Measurements from ENCODE around the gene SEMA6A. TPM values are rescaled to one million over a fixed set of nuclear protein-coding genes. Genes with fewer than 3 reads are reported as not detected.

Gene SEMA6A
- total RNA-seq, 2 donors from 2014 or later = 3.9 to 4.4 TPM

GRCh38 chr5:116569999-116570398 lies 4.6 kb downstream of the SEMA6A start:
- Histone ChIP-seq H3K27ac (no peak overlapping the region), H3K4me3 (no peak overlapping the region), H3K27me3 (no peaks in the 10 kb centered on the region), H3K9me3 (no peaks in the 10 kb centered on the region), H3K36me3 (no peaks in the 10 kb centered on the region), H3K4me1 (peaks cover 0 to 25% of the 10 kb centered on the region in 2 donors)
- DNase-seq (ENCODE audit: low spot score) = no peak
- TF ChIP-seq, protein P1, sequence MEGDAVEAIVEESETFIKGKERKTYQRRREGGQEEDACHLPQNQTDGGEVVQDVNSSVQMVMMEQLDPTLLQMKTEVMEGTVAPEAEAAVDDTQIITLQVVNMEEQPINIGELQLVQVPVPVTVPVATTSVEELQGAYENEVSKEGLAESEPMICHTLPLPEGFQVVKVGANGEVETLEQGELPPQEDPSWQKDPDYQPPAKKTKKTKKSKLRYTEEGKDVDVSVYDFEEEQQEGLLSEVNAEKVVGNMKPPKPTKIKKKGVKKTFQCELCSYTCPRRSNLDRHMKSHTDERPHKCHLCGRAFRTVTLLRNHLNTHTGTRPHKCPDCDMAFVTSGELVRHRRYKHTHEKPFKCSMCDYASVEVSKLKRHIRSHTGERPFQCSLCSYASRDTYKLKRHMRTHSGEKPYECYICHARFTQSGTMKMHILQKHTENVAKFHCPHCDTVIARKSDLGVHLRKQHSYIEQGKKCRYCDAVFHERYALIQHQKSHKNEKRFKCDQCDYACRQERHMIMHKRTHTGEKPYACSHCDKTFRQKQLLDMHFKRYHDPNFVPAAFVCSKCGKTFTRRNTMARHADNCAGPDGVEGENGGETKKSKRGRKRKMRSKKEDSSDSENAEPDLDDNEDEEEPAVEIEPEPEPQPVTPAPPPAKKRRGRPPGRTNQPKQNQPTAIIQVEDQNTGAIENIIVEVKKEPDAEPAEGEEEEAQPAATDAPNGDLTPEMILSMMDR (IDR thresholded peaks at IDR 0.05) = no peak

DNA sequence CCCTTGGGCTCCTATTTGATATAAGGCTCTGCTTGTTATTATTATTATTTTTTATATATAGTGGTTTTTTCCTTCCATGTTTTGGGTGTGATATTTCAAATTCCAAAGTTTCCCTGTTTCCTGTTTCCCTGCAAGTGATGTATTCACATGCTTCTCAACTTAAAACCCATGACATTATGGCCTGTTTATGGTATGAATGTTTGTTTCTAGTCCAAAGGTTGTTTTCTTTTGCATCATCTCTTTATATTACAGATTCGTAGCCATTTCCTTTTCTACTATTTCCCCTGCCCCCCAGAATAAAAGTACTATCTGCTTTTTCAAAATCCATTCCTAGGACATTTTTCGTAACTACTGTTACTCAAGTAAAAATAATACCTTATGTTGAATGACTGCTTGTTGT lies 7.5 kb downstream of the SEMA6A start:
- H3K4me3 ChIP-seq = no peak overlapping the region
- TF ChIP-seq, protein P1 (IDR thresholded peaks at IDR 0.05) = no peak
- no peak overlapping the region for H3K27ac ChIP-seq
- DNase-seq (ENCODE audit: low spot score) = no peak
- H3K9me3 ChIP-seq = no peaks in the 10 kb centered on the region
- H3K36me3 ChIP-seq = no peaks in the 10 kb centered on the region
- no peaks in the 10 kb centered on the region for H3K27me3 ChIP-seq
- H3K4me1 ChIP-seq = peaks cover 0 to 4% of the 10 kb centered on the region in 2 donors

DNA sequence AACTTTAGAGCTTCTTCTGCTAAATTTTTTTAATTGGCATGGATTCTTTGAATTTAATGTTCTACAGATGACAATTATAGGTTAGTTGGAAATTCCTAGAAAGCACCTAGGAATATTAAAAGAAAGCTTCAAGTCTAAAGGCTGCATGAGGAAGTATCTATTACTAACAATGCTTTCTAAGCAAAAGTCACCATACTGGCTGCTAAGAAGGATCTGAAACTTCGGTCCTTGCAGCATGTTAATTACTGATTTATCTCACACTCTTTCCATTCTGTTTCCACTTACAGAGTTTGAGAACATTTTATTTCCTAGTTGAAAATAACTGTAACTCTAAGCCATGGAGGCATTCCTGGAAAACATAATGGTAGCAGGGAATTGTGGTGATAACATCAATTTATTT lies 8.4 kb downstream of the SEMA6A start:
- TF ChIP-seq, protein P1 (IDR thresholded peaks at IDR 0.05) = no peak
- DNase-seq (ENCODE audit: low spot score) = no peak
- Histone ChIP-seq H3K4me1 (no peaks in the 10 kb centered on the region), H3K27ac (no peak overlapping the region), H3K36me3 (no peaks in the 10 kb centered on the region), H3K27me3 (no peaks in the 10 kb centered on the region), H3K4me3 (no peak overlapping the region), H3K9me3 (no peaks in the 10 kb centered on the region)

- H3K27me3 ChIP-seq = no peaks in the 10 kb centered on the region
- H3K36me3 ChIP-seq = no peaks in the 10 kb centered on the region
- no peaks in the 10 kb centered on the region for H3K9me3 ChIP-seq
- H3K27ac ChIP-seq = no peak overlapping the region
- H3K4me1 ChIP-seq = no peaks in the 10 kb centered on the region
- no peak for DNase-seq (ENCODE audit: low spot score)
- TF ChIP-seq, protein P1 (IDR thresholded peaks at IDR 0.05) = no peak
- no peak overlapping the region for H3K4me3 ChIP-seq
These were observed 9.7 kb downstream of the SEMA6A start for GRCh38 chr5:116564756-116565490.

GRCh38 chr5:116564312-116564711 lies 10.3 kb downstream of the SEMA6A start:
- TF ChIP-seq, protein P1 (IDR thresholded peaks at IDR 0.05) = no peak
- H3K4me3 ChIP-seq = no peak overlapping the region

More at GRCh38 chr5:116564312-116564711, 10.3 kb downstream of the SEMA6A start:
- Histone ChIP-seq H3K27ac (no peak overlapping the region), H3K9me3 (no peaks in the 10 kb centered on the region), H3K36me3 (no peaks in the 10 kb centered on the region), H3K27me3 (no peaks in the 10 kb centered on the region), H3K4me1 (no peaks in the 10 kb centered on the region)
- DNase-seq (ENCODE audit: low spot score) = no peak

All from right atrium auricular region (tissue), 2 donors.